GM11168 (cell line): Measurements from ENCODE around the gene RFX8.

Source experiments
- in situ Hi-C: fragments of 300-500 bp; cut with MboI; formaldehyde crosslinking; loops from one replicate; pipeline ENCODE4 v1.12.0; 2022; ENCODE audit warnings: low sequenced_read_pairs; ENCODE audit not compliant: unreplicated experiment

The RFX8 gene

GRCh38 chr2:101387151-101387834 lies 87.6 kb downstream of the RFX8 start, which contains the start of gene CREG2:
CREG2 (minus strand) TSS chr2:101387503; CDS start chr2:101387457, 46 bp downstream.
- in situ Hi-C loops = no loop called here

GRCh38 chr2:101386599-101387150 lies 88.2 kb downstream of the RFX8 start:
- in situ Hi-C loops = no loop called here

GRCh38 chr2:101383016-101383541 lies 91.8 kb downstream of the RFX8 start:
- in situ Hi-C loops = no loop called here

- in situ Hi-C loops = no loop called here
Observed at GRCh38 chr2:101382442-101382841, 92.5 kb downstream of the RFX8 start.

GRCh38 chr2:101380376-101380775 lies 94.5 kb downstream of the RFX8 start:
- in situ Hi-C loops = no loop called here

GRCh38 chr2:101379091-101379490 lies 95.8 kb downstream of the RFX8 start:
- in situ Hi-C loops = no loop called here

- in situ Hi-C loops = no loop called here
Observed at GRCh38 chr2:101375653-101376052, 99.3 kb downstream of the RFX8 start.

GRCh38 chr2:101374821-101375561 lies 99.9 kb downstream of the RFX8 start:
- in situ Hi-C loops = no loop called here

GRCh38 chr2:101372792-101373191 lies 102.1 kb downstream of the RFX8 start:
- in situ Hi-C loops = no loop called here

GRCh38 chr2:101371636-101372035 lies 103.3 kb downstream of the RFX8 start:
- in situ Hi-C loops = no loop called here

GRCh38 chr2:101369100-101369499 lies 105.8 kb downstream of the RFX8 start:
- in situ Hi-C loops = no loop called here

GRCh38 chr2:101368376-101368775 lies 106.5 kb downstream of the RFX8 start:
- in situ Hi-C loops = no loop called here

- in situ Hi-C loops = no loop called here
Observed at GRCh38 chr2:101367508-101367907, 107.4 kb downstream of the RFX8 start.

- in situ Hi-C loops = no loop called here
Observed at GRCh38 chr2:101364878-101365277, 110.0 kb downstream of the RFX8 start.

- in situ Hi-C loops = no loop called here
Observed at GRCh38 chr2:101362777-101363176, 112.1 kb downstream of the RFX8 start.

GRCh38 chr2:101362316-101362715 lies 112.6 kb downstream of the RFX8 start:
- in situ Hi-C loops = no loop called here

- in situ Hi-C loops = no loop called here
Observed at GRCh38 chr2:101361522-101361921, 113.4 kb downstream of the RFX8 start.

GRCh38 chr2:101361121-101361520 lies 113.8 kb downstream of the RFX8 start:
- in situ Hi-C loops = no loop called here

- in situ Hi-C loops = no loop called here
Observed at GRCh38 chr2:101360232-101360631, 114.7 kb downstream of the RFX8 start.

GRCh38 chr2:101359410-101359954 lies 115.4 kb downstream of the RFX8 start:
- in situ Hi-C loops = no loop called here

- in situ Hi-C loops = no loop called here
Observed at GRCh38 chr2:101357376-101357775, 117.5 kb downstream of the RFX8 start.
